ENCODE results near the gene WFIKKN2. TPM values are rescaled to one million over a fixed set of nuclear protein-coding genes. Genes with fewer than 3 reads are reported as not detected.
A peak's percentile ranks its signal among the peaks of the same experiment; 100 is the strongest.

Gene WFIKKN2
- total RNA-seq, 1 donor from 2014 or later = not detected

DNA sequence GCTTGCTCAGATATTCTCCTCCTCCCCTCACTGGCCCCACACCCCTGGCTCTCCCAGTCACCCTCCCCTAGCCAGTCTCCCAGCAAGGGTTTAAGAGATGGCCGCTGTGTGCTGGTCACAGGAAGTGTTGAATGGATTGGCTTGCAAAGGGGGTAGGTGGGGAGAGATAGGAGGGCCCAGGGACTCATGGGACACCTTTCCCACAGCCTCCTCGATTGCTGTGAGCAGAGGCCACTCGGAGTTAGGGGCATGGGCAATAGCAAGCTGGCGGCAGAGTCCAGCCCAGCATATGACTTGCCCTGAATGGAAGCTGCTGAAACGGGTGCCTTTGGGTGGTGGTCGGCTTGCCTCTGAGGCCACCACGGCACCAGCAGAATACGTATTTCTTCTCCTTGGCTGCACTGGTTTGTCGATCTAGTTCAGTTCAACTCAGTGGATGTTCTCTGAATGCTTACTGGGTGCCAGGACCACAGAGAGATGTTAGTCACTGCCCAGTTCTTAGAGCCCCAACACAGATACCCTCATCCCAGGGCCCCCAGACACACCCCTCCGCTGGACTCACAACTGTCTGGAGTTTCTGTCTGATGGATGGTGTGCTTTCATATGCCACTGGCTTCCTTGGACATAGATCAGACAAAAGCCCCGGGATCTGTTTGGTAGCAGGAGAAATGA lies 6.0 kb downstream of the WFIKKN2 start:
- intact Hi-C loops (cut with micrococcal nuclease) = no loop called here
- no peak overlapping the region for H3K4me3 Mint-ChIP-seq (ENCODE audit: low read depth)
- DNase-seq (ENCODE audit: low spot score) = no peak

DNA sequence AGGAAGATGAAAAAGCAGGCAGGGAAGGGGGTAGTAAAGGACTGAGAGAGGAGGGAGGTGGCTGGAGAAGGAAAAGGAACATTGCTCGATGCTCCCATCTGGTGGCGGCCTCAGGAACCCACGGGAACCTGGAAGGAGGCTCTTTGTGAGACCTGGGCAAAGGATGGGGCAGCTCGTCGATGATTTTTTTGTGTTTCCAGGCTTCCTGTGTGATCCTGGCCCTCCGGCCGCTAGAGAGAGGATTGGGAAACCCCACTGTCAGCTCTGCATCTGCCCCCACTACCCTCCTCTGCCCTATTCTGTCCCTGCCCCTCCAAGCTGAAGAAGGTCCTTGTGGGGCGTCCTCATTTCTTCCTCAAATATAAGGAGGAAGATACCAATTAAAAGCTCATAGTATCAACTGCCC lies 6.6 kb downstream of the WFIKKN2 start:
- intact Hi-C loops (cut with micrococcal nuclease) = loop anchor here (1.0 to 2.0 kb wide), 2 partner anchors 59 to 295 kb away; partner anchors contain the start of gene SPATA20
- no peak overlapping the region for H3K27ac Mint-ChIP-seq
- H3K4me3 Mint-ChIP-seq (ENCODE audit: low read depth) = no peak overlapping the region
- peak; percentile 38 for DNase-seq (ENCODE audit: low spot score)
- H3K9me3 Mint-ChIP-seq = no peaks in the 10 kb centered on the region
- no peaks in the 10 kb centered on the region for H3K4me1 Mint-ChIP-seq (ENCODE audit: low read depth)
- H3K36me3 Mint-ChIP-seq (ENCODE audit: low read depth) = no peaks in the 10 kb centered on the region
- peaks cover 2% of the 10 kb centered on the region for H3K27me3 Mint-ChIP-seq (ENCODE audit: low read depth)

More for the DNA sequence above, 6.0 kb downstream of the WFIKKN2 start:
- Mint-ChIP-seq H3K36me3 (ENCODE audit: low read depth) (no peaks in the 10 kb centered on the region), H3K27ac (no peak overlapping the region), H3K9me3 (no peaks in the 10 kb centered on the region), H3K27me3 (ENCODE audit: low read depth) (peaks cover 2% of the 10 kb centered on the region), H3K4me1 (ENCODE audit: low read depth) (no peaks in the 10 kb centered on the region)

DNA sequence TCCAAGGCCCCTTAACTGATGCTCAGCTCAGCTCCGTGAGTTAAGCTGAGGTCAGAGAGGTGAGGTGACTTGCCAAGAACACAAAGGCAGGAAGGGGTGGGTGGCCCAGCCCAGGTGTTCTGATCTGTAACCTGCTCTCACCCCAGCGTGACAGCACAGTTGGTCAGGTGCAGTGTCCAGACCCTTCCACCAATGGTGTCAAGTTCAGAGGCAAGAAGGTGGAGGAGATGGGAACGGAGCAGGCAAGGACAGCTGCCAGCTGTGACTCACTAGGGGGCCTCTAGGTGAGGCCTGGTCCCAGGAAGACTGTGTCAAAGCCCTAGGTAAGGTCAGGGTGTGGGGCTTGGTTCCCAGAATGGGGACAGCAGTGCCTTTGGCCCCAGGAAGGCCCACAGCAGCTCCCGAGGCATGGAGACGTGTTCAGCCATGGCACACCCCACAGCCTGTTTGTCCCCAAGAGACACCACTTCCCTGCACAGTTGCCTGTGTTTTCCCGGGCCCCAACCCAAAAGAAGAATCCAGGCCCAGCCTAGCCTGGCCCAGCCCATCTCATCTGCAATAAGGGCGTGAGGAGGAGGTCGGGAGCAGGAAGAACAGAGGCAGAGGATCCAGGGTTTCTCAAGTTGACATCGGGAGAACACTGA lies 7.2 kb downstream of the WFIKKN2 start:
- H3K27me3 Mint-ChIP-seq (ENCODE audit: low read depth) = peaks cover 2% of the 10 kb centered on the region
- no peaks in the 10 kb centered on the region for H3K4me1 Mint-ChIP-seq (ENCODE audit: low read depth)
- no peaks in the 10 kb centered on the region for H3K9me3 Mint-ChIP-seq
- no peak overlapping the region for H3K4me3 Mint-ChIP-seq (ENCODE audit: low read depth)
- no peaks in the 10 kb centered on the region for H3K36me3 Mint-ChIP-seq (ENCODE audit: low read depth)
- intact Hi-C loops (cut with micrococcal nuclease) = loop anchor here (1.0 to 2.0 kb wide), 2 partner anchors 59 to 296 kb away; partner anchors contain the start of gene SPATA20
- no peak overlapping the region for H3K27ac Mint-ChIP-seq
- DNase-seq (ENCODE audit: low spot score) = no peak

DNA sequence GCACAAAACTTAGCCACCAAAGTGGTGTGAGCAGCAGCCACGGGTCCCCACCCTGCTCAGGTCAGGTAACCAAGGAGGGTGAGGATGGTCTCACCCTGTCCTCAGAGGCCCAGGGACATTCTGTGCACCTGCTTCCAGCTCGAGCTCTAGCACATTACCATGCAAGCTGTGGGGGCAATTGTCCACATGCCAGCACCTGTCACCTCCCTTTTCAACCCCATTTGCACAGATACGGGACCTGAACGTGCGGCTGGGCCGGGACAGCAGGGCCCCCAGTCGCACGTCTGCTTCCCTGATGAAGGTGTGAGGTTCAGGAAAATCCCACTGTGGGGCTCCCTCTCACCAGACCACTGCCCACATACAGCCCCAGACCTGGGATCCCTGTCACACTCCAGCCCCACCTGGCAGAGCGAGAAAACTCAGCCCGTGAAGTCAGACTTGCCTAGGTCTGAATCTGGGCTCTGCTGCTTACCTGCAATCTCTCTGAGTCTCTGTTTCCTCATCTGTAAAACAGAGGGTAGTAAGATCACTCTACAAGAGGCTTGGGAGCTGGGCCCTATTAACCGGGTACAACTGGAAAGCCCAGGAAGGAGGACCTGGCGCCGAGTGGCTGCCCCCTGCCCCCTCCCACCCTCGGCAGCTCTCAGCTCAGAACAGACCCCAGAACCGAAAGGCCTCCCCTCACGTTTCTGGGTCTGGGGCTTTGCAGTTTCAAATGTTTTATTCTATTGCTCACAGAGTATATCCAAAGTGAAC lies 7.9 kb downstream of the WFIKKN2 start:
- no peaks in the 10 kb centered on the region for H3K4me1 Mint-ChIP-seq (ENCODE audit: low read depth)
- no peak for DNase-seq (ENCODE audit: low spot score)
- H3K36me3 Mint-ChIP-seq (ENCODE audit: low read depth) = no peaks in the 10 kb centered on the region
- H3K27ac Mint-ChIP-seq = no peak overlapping the region
- peaks cover 2% of the 10 kb centered on the region for H3K27me3 Mint-ChIP-seq (ENCODE audit: low read depth)
- intact Hi-C loops (cut with micrococcal nuclease) = loop anchor here (2.0 kb wide), 1 partner anchor 297 kb away; the partner anchor contains the start of gene SPATA20
- H3K9me3 Mint-ChIP-seq = no peaks in the 10 kb centered on the region
- no peak overlapping the region for H3K4me3 Mint-ChIP-seq (ENCODE audit: low read depth)

DNA sequence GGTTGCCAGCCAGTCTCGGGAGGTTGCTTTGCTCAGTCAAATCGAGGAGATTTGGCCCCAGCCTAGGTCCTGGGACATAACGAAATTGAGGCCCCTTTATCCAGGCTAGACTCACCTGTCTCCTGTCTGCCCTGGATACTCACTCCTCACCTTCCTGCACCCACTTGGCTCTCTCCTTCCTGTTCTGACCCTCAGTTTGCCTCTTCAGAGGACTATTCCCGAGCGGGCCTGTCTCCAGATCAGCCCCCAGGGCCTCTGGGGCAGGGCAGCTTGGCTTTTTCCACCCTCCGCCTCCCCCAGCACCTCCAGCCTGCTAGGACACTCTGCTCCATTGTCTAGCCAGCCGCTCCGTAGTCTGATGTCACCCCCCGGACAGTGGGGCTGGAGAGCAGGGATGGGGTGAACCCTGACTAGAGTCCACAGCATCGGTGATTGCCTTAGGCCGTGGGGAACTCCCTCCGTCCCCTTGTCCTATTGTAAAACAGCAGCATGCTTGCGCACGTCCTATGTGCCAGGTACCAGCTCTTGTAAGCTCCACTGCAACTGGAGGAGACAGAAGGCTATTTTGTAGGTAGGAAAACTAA lies 8.8 kb downstream of the WFIKKN2 start:
- no peaks in the 10 kb centered on the region for H3K4me1 Mint-ChIP-seq (ENCODE audit: low read depth)
- intact Hi-C loops (cut with micrococcal nuclease) = no loop called here
- H3K36me3 Mint-ChIP-seq (ENCODE audit: low read depth) = no peaks in the 10 kb centered on the region
- H3K27ac Mint-ChIP-seq = no peak overlapping the region
- DNase-seq (ENCODE audit: low spot score) = no peak
- no peak overlapping the region for H3K4me3 Mint-ChIP-seq (ENCODE audit: low read depth)
- H3K27me3 Mint-ChIP-seq (ENCODE audit: low read depth) = peaks cover 2% of the 10 kb centered on the region
- H3K9me3 Mint-ChIP-seq = no peaks in the 10 kb centered on the region

DNA sequence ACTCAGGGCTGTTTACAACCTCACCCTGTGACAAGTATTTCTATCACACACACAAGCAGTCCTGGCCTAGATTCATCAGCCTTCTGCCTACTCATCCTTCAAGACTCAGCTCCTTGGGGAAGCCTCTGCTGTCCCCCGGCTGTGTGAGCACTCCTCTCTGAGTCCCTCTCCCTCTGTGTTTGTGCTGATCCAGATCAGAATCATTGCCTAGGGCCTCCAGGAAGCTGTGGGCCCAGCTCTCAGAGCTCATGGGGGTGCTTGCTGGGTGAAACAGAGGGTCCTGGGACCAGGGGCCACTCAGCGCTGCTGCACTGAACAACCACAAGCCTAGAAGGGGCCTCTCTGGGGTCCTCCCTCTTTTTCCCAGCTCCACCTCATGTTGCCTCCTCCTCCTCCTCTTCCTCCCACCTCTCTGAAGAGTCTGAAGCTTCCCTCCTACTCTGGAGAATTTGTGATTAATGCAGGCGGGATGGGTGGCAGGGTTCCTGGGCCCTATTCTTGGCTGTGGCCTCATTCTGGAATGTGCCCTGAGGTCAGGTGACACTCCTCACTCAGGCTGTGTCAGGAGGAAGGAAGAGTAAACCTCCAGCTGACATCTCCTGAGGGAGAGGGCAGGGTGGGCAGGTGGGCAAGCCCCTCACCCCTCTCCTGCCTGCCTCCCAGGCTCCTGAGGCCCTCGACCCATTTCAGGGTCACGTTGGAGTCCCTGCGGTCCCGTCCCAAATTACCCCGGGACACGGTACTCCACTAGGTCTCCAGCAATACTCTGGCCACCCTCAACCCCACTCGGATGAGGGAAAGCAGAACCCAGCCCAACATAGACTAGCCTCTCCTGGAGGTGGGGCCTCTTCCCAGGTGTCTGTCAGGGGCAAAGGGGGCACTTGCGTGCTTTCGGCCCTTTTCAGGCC lies 10.1 kb downstream of the WFIKKN2 start:
- Mint-ChIP-seq H3K27ac (no peak overlapping the region), H3K9me3 (no peaks in the 10 kb centered on the region), H3K4me3 (ENCODE audit: low read depth) (no peak overlapping the region), H3K36me3 (ENCODE audit: low read depth) (no peaks in the 10 kb centered on the region), H3K4me1 (ENCODE audit: low read depth) (no peaks in the 10 kb centered on the region), H3K27me3 (ENCODE audit: low read depth) (peaks cover 2% of the 10 kb centered on the region)
- DNase-seq (ENCODE audit: low spot score) = no peak
- intact Hi-C loops (cut with micrococcal nuclease) = no loop called here

DNA sequence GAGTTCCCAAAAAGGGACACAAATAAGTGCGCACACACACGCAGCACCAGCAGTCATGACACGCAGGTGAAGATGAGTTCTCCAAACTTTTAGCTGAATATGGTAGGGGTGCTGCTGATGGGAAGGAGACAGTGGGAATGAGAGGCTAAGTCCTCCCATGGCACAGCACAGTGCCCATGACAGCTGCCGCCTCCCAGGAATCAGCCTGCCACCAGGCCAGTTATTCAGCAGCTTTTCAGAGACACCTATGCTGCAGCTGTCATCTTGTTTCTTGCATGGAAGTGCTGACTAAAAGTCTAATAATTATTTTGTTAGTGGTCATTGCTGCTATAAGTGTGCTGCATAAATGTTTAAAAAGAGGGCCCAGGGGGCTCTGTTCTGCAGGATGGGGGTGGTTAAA lies 12.2 kb downstream of the WFIKKN2 start:
- intact Hi-C loops (cut with micrococcal nuclease) = no loop called here
- peaks cover 11% of the 10 kb centered on the region for H3K4me1 Mint-ChIP-seq (ENCODE audit: low read depth)
- DNase-seq (ENCODE audit: low spot score) = no peak
- no peaks in the 10 kb centered on the region for H3K9me3 Mint-ChIP-seq
- H3K36me3 Mint-ChIP-seq (ENCODE audit: low read depth) = no peaks in the 10 kb centered on the region
- peaks cover under 1% of the 10 kb centered on the region for H3K27me3 Mint-ChIP-seq (ENCODE audit: low read depth)
- H3K27ac Mint-ChIP-seq = no peak overlapping the region
- no peak overlapping the region for H3K4me3 Mint-ChIP-seq (ENCODE audit: low read depth)

DNA sequence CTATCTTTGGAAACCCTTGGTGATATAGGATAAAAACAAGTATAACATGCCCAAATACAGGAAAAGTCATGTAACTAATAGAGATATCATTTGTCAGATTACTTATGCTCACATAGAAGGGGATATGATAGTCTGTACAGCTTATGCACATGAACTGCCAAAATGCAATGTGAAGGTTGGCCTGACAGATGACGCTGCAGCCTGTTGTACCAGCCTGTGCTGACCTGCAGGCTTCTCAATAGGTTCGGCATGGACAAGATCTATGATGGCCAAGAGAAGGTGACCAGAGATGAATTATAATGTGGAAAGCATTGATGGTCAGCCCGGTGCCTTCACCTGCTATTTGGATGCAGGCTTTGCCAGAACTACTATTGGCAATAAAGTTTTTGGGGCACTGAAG lies 12.7 kb downstream of the WFIKKN2 start:
- intact Hi-C loops (cut with micrococcal nuclease) = no loop called here
- Mint-ChIP-seq H3K36me3 (ENCODE audit: low read depth) (no peaks in the 10 kb centered on the region), H3K9me3 (no peaks in the 10 kb centered on the region), H3K27me3 (ENCODE audit: low read depth) (peaks cover 5% of the 10 kb centered on the region), H3K4me1 (ENCODE audit: low read depth) (peaks cover 13% of the 10 kb centered on the region), H3K4me3 (ENCODE audit: low read depth) (no peak overlapping the region), H3K27ac (no peak overlapping the region)
- no peak for DNase-seq (ENCODE audit: low spot score)

DNA sequence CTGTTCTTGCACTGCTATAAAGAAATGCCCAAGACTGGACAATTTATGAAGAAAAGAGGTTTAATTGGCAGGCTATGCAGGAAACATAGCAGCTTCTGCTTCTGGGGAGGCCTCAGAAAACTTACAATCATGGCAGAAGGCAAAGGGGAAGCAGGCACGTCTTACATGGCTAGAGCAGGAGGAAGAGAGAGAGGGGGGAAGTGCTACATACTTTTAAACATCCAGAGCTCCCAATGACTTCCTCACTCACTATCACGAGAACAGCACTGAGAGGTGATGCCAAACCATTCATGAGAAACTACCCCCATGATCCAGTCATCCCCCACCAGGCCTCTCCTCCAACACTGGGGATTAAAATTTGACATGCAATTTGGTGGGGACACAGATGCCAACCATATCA lies 13.3 kb downstream of the WFIKKN2 start:
- no peak overlapping the region for H3K27ac Mint-ChIP-seq
- H3K4me3 Mint-ChIP-seq (ENCODE audit: low read depth) = no peak overlapping the region
- H3K36me3 Mint-ChIP-seq (ENCODE audit: low read depth) = no peaks in the 10 kb centered on the region
- intact Hi-C loops (cut with micrococcal nuclease) = no loop called here
- DNase-seq (ENCODE audit: low spot score) = no peak
- peaks cover 13% of the 10 kb centered on the region for H3K4me1 Mint-ChIP-seq (ENCODE audit: low read depth)
- H3K27me3 Mint-ChIP-seq (ENCODE audit: low read depth) = peaks cover 11% of the 10 kb centered on the region
- no peaks in the 10 kb centered on the region for H3K9me3 Mint-ChIP-seq

DNA sequence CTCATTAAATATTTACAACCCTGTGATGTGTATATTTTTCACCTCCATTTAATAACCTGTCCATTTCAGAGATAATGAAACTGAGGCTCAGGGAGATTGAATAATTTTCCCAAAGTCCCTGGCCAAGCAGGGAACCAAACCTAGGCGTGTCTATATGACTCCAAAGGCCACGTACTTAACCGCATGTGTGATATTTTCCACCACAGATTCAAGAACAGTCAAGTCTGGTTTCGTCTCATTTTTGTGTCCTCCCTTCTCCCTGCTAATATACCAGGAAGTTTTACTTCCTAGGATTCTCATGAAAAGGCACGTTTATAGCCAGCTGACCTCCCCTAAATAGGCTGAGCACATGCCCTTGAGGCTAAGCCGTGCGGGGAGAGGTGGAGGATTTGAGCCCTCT lies 15.3 kb downstream of the WFIKKN2 start:
- Mint-ChIP-seq H3K27me3 (ENCODE audit: low read depth) (peaks cover 28% of the 10 kb centered on the region), H3K36me3 (ENCODE audit: low read depth) (no peaks in the 10 kb centered on the region), H3K4me3 (ENCODE audit: low read depth) (no peak overlapping the region), H3K27ac (no peak overlapping the region), H3K9me3 (no peaks in the 10 kb centered on the region), H3K4me1 (ENCODE audit: low read depth) (peaks cover 16% of the 10 kb centered on the region)
- intact Hi-C loops (cut with micrococcal nuclease) = no loop called here
- no peak for DNase-seq (ENCODE audit: low spot score)

DNA sequence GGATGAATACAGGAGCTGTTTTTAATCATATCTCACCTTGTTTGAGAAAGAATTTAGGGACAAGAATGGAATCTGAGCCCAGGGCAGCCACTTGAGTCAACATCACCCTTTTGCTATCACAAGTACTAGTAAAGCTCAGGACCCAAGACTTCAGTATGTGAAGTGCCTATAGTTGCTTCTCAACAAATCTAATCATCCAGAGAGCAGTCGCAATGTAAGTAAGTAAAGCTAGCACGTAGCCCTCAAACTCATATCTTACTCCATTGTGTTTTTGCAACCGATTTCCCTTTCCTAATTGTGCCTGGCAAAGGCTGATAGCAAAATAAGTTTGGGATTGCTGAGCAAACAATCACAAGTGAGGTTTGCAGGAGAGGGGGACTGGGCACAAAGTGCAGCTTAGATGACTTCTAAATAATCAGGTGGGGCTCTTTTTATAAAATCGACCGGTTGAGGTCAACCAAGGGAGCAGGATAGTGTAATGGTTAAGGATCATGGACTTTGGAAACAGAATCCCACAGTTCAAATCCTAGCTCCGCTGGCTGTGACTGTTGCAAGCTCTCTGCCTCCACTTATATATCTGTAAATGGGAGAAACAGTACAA lies 17.7 kb downstream of the WFIKKN2 start:
- intact Hi-C loops (cut with micrococcal nuclease) = no loop called here
- Mint-ChIP-seq H3K4me1 (ENCODE audit: low read depth) (peaks cover 16% of the 10 kb centered on the region), H3K36me3 (ENCODE audit: low read depth) (no peaks in the 10 kb centered on the region), H3K27ac (no peak overlapping the region), H3K4me3 (ENCODE audit: low read depth) (no peak overlapping the region), H3K27me3 (ENCODE audit: low read depth) (peaks cover 34% of the 10 kb centered on the region), H3K9me3 (no peaks in the 10 kb centered on the region)
- no peak for DNase-seq (ENCODE audit: low spot score)

DNA sequence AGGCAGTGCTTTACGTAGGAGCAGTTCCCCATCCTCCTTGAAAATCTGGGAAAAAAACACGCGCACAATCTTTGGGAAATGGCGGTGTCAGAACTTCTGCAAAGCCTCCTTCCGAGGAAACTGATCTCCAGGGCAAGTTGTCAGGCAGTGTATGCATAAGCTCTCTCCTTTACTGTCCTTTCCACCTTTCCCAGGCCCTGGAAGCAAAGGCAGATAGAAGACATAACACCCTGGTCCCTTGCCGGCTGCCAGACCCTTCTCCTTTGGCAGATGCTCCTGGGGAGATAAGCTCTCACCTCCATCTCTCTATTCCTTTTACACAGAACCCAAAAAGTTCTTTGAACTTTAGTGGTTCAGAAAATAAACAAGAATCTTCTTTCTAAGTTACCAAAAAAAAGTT lies 18.4 kb downstream of the WFIKKN2 start:
- no peaks in the 10 kb centered on the region for H3K36me3 Mint-ChIP-seq (ENCODE audit: low read depth)
- H3K9me3 Mint-ChIP-seq = no peaks in the 10 kb centered on the region
- no peak overlapping the region for H3K27ac Mint-ChIP-seq
- intact Hi-C loops (cut with micrococcal nuclease) = no loop called here
- DNase-seq (ENCODE audit: low spot score) = no peak
- H3K27me3 Mint-ChIP-seq (ENCODE audit: low read depth) = peaks cover 34% of the 10 kb centered on the region
- H3K4me3 Mint-ChIP-seq (ENCODE audit: low read depth) = no peak overlapping the region
- peaks cover 16% of the 10 kb centered on the region for H3K4me1 Mint-ChIP-seq (ENCODE audit: low read depth)

Measured in activated T-helper 2 cell treated with anti-CD3 and anti-CD28 coated beads, Interferon-gamma antibody, Interleukin-2, Interleukin-4, amounts not matched to agents 10 μg/mL and 5 μg/mL and 100 μg/mL, durations not matched to agents 14 hours and 24 hours and 36 hours (primary cell).